KMS-11 (cell line): ENCODE measurements around the gene GSC2.

ENCODE experiments used
- H2AFZ ChIP-seq: fragments of 200-600 bp; sonication (generic); 2 replicates; pipeline ENCODE4 v1.6.1; 2016; ENCODE audit warnings: antibody characterized with exemption, mixed run types, low read depth
- H3K27ac ChIP-seq: fragments of 200-600 bp; sonication (generic); 2 replicates; pipeline ENCODE4 v1.6.1; 2016; ENCODE audit warnings: mild to moderate bottlenecking, mixed run types
- H3K27me3 ChIP-seq: fragments of 200-600 bp; sonication (generic); 2 replicates; pipeline ENCODE4 v1.6.1; 2017; ENCODE audit warnings: mild to moderate bottlenecking, low read depth, mixed run types, moderate library complexity; ENCODE audit not compliant: insufficient read depth
- H3K36me3 ChIP-seq: fragments of 200-600 bp; sonication (generic); 2 replicates; pipeline ENCODE4 v1.6.1; 2017; ENCODE audit warnings: mild to moderate bottlenecking, mixed run types; ENCODE audit not compliant: insufficient read depth
- H3K4me1 ChIP-seq: fragments of 200-600 bp; sonication (generic); 2 replicates; pipeline ENCODE4 v1.6.1; 2016; ENCODE audit warnings: mild to moderate bottlenecking, low read depth, mixed run types; ENCODE audit not compliant: poor library complexity, severe bottlenecking
- H3K4me2 ChIP-seq: fragments of 200-600 bp; sonication (generic); 2 replicates; pipeline ENCODE4 v1.7.0; 2016; ENCODE audit warnings: mild to moderate bottlenecking, mixed run types
- H3K4me3 ChIP-seq: fragments of 200-600 bp; sonication (generic); IDR thresholded peaks from 2 replicates; pipeline ENCODE4 v1.6.1; 2017; ENCODE audit warnings: low read depth, low read length, mixed read lengths; ENCODE audit not compliant: insufficient read depth
- H3K79me2 ChIP-seq: fragments of 200-600 bp; sonication (generic); 2 replicates; pipeline ENCODE4 v1.6.1; 2016; ENCODE audit warnings: low read depth, mixed run types; ENCODE audit not compliant: insufficient read depth
- H3K9ac ChIP-seq: fragments of 200-600 bp; sonication (generic); 2 replicates; pipeline ENCODE4 v1.6.1; 2016; ENCODE audit warnings: mild to moderate bottlenecking, mixed run types
- H4K20me1 ChIP-seq: fragments of 200-600 bp; sonication (generic); 2 replicates; pipeline ENCODE4 v1.6.1; 2016; ENCODE audit warnings: mild to moderate bottlenecking, mixed run types; ENCODE audit not compliant: insufficient read depth
- CTCF ChIP-seq: fragments of 200-600 bp; sonication (generic); conservative IDR thresholded peaks from 2 replicates; pipeline ENCODE4 v1.6.1; 2017; ENCODE audit warnings: low read depth, mild to moderate bottlenecking, antibody characterized with exemption, low read length, moderate library complexity, mixed read lengths

GSC2 gene

DNA sequence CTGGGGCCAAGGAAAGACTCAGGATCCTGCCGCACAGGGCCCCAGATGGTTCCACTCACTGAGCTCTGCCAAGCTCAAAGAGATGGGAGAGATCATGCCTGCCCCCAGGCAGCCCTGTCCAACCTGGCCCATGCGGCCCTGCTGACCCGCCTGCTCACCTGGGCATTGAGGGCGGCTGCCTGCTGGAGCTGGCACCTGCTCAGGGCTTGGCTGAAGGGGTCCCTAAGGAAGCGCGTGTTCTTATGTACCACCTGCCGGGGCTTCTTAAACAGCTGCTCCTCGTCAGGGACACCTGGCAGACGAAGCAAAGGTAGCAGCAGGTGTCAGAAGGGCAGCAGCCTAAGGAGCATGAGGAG is 11.1 kb downstream of the GSC2 start:
- TF ChIP-seq CTCF: no peak
- Histone ChIP-seq H2AFZ (no peak overlapping the region), H3K36me3 (no peaks in the 10 kb centered on the region; the same call in 1 of the 2 replicates), H3K9ac (no peak overlapping the region), H3K27ac (no peak overlapping the region), H3K4me1 (peaks cover 4% of the 10 kb centered on the region), H3K4me3 (no peak overlapping the region), H3K79me2 (peaks cover 15% of the 10 kb centered on the region; the same call in 1 of the 2 replicates), H3K4me2 (no peak overlapping the region), H3K27me3 (no peaks in the 10 kb centered on the region), H4K20me1 (no peaks in the 10 kb centered on the region)

DNA sequence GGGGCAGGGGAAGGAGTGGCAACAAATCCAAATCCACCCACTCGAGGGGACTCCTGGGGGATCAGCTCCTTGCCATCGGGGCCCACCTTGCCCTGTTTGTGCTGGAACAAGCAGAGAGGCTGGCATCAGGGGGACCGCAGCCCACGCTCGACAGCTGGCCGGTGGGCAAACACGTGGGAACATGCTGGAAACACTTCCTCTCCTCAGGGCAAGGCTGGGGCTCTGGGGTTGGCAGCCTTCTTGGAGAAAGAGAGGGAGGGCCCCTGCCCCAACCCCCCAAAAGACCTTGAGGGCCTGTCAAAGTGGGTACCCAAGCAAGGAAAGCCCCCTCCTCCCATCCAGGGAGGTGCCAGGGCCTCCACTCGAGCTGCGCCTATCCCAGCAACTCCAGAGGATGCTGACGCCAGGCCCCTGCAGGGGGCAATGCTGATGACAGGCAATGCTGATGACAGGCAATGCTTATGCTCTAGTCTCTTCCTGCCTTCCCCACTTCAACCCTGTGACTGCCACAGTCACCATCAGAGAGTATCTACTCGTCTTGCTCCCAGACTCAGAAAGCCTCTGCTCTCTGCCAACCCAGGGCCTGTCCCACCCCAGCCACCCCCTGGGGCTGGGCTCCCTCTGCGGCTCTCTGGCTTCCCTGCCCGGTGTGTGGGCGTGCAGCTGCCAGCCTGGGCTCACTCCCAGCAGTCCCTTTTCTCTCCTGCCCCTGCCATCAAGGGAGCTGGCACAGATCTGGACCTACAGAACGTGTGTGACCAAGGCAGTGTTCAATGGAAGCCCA is 11.7 kb downstream of the GSC2 start:
- Histone ChIP-seq H3K4me3 (no peak overlapping the region), H3K9ac (no peak overlapping the region), H4K20me1 (no peaks in the 10 kb centered on the region), H3K36me3 (no peaks in the 10 kb centered on the region; the same call in 1 of the 2 replicates), H3K4me2 (no peak overlapping the region), H3K79me2 (peaks cover 9% of the 10 kb centered on the region; the same call in 1 of the 2 replicates), H3K27ac (no peak overlapping the region), H2AFZ (no peak overlapping the region), H3K27me3 (no peaks in the 10 kb centered on the region), H3K4me1 (peaks cover 1% of the 10 kb centered on the region)
- TF ChIP-seq CTCF: no peak

GRCh38 chr22:19137384-19138216 is 12.5 kb downstream of the GSC2 start:
- Histone ChIP-seq H3K4me1 (no peaks in the 10 kb centered on the region), H3K79me2 (0 out of 2 replicates have a peak, but pooled peaks cover under 1% of the 10 kb centered on the region), H3K36me3 (no peaks in the 10 kb centered on the region; the same call in 1 of the 2 replicates), H4K20me1 (no peaks in the 10 kb centered on the region), H3K27me3 (no peaks in the 10 kb centered on the region), H3K9ac (no peak overlapping the region), H3K4me3 (no peak overlapping the region), H3K27ac (no peak overlapping the region), H3K4me2 (no peak overlapping the region), H2AFZ (no peak overlapping the region)
- no peak for TF ChIP-seq CTCF

DNA sequence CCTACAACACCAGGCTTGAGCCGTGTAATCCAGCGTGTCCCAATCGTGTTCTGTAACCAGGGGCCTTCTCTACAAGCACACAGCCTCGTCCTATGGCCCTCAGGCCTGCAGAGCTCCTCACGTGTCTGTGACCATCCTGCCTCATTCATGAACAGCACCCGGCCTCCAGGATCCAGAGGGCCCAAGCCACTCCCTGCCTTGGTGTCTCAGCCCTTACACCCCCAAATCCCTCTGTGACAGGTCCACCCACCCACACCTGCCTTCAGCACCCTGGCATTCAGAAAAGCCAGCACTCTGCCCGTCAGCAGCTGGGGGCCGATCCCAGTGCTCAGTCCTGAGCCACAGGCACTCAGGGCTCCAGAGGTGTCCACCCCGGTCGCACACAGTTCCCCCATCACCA is 13.2 kb downstream of the GSC2 start:
- no peak overlapping the region for H3K4me2 ChIP-seq
- H4K20me1 ChIP-seq: no peaks in the 10 kb centered on the region
- H2AFZ ChIP-seq: no peak overlapping the region
- no peaks in the 10 kb centered on the region for H3K27me3 ChIP-seq
- no peaks in the 10 kb centered on the region; the same call in 1 of the 2 replicates for H3K36me3 ChIP-seq
- H3K4me3 ChIP-seq: no peak overlapping the region
- H3K4me1 ChIP-seq: no peaks in the 10 kb centered on the region
- no peak overlapping the region for H3K9ac ChIP-seq
- no peaks in the 10 kb centered on the region for H3K79me2 ChIP-seq
- no peak overlapping the region for H3K27ac ChIP-seq
- TF ChIP-seq CTCF: no peak
